GM12892 (cell line): ENCODE results near the gene AVPR1B.

Experiments used
- POLR2A ChIP-seq: IDR thresholded peaks from 2 replicates; pipeline ENCODE4 v1.6.1; 2011; ENCODE audit warnings: low read depth, low read length, control low read depth
- POLR2AphosphoS5 ChIP-seq: IDR thresholded peaks from 2 replicates; pipeline ENCODE4 v1.6.1; 2011; ENCODE audit warnings: low read depth, low read length, control low read depth

DNA sequence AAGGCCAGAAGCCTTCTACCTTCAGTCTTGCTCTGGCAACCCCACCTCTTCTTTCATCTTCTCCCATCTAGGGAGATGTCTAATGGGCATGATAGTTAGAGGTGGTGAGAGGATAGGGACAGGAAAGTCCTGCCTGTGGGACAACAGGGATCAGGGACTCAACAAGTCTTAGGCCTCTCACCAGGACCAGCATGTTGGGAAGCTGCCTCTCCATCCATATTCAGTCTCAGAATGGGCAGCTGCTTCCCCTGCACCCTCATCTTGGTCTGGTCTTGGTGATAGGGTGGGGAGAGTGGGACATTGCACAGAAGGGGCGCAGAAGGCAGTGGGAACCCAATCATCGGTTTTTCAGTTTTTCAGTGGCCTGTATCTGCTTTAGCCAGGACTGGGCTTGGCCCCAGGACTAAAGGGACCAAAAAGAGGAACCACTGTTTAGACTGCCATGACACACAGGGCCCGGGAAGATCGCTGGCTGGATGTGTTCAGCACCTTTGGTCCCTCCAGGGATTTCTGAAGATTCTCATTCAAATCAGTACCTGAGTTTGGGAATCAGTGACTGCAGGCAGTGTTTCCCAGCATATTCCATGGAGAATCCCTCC, 51.5 kb downstream of the AVPR1B start:
- TF ChIP-seq POLR2A, result no peak
- no peak for TF ChIP-seq POLR2AphosphoS5
